KMS-11 (cell line): Measurements from ENCODE around the gene COL5A3.

Experiments used
- H2AFZ ChIP-seq: fragments of 200-600 bp; sonication (generic); 2 replicates; pipeline ENCODE4 v1.6.1; 2016; ENCODE audit warnings: antibody characterized with exemption, mixed run types, low read depth
- H3K27ac ChIP-seq: fragments of 200-600 bp; sonication (generic); 2 replicates; pipeline ENCODE4 v1.6.1; 2016; ENCODE audit warnings: mild to moderate bottlenecking, mixed run types
- H3K27me3 ChIP-seq: fragments of 200-600 bp; sonication (generic); 2 replicates; pipeline ENCODE4 v1.6.1; 2017; ENCODE audit warnings: mild to moderate bottlenecking, low read depth, mixed run types, moderate library complexity; ENCODE audit not compliant: insufficient read depth
- H3K36me3 ChIP-seq: fragments of 200-600 bp; sonication (generic); 2 replicates; pipeline ENCODE4 v1.6.1; 2017; ENCODE audit warnings: mild to moderate bottlenecking, mixed run types; ENCODE audit not compliant: insufficient read depth
- H3K4me1 ChIP-seq: fragments of 200-600 bp; sonication (generic); 2 replicates; pipeline ENCODE4 v1.6.1; 2016; ENCODE audit warnings: mild to moderate bottlenecking, low read depth, mixed run types; ENCODE audit not compliant: poor library complexity, severe bottlenecking
- H3K4me2 ChIP-seq: fragments of 200-600 bp; sonication (generic); 2 replicates; pipeline ENCODE4 v1.7.0; 2016; ENCODE audit warnings: mild to moderate bottlenecking, mixed run types
- H3K4me3 ChIP-seq: fragments of 200-600 bp; sonication (generic); IDR thresholded peaks from 2 replicates; pipeline ENCODE4 v1.6.1; 2017; ENCODE audit warnings: low read depth, low read length, mixed read lengths; ENCODE audit not compliant: insufficient read depth
- H3K79me2 ChIP-seq: fragments of 200-600 bp; sonication (generic); 2 replicates; pipeline ENCODE4 v1.6.1; 2016; ENCODE audit warnings: low read depth, mixed run types; ENCODE audit not compliant: insufficient read depth
- H3K9ac ChIP-seq: fragments of 200-600 bp; sonication (generic); 2 replicates; pipeline ENCODE4 v1.6.1; 2016; ENCODE audit warnings: mild to moderate bottlenecking, mixed run types
- H4K20me1 ChIP-seq: fragments of 200-600 bp; sonication (generic); 2 replicates; pipeline ENCODE4 v1.6.1; 2016; ENCODE audit warnings: mild to moderate bottlenecking, mixed run types; ENCODE audit not compliant: insufficient read depth
- CTCF ChIP-seq: fragments of 200-600 bp; sonication (generic); conservative IDR thresholded peaks from 2 replicates; pipeline ENCODE4 v1.6.1; 2017; ENCODE audit warnings: low read depth, mild to moderate bottlenecking, antibody characterized with exemption, low read length, moderate library complexity, mixed read lengths

COL5A3 gene

GRCh38 chr19:10007371-10008183 lies 2.7 kb downstream of the COL5A3 start:
- Histone ChIP-seq H3K36me3 (no peaks in the 10 kb centered on the region), H3K4me1 (no peaks in the 10 kb centered on the region), H4K20me1 (no peaks in the 10 kb centered on the region), H3K27me3 (peaks cover 41% of the 10 kb centered on the region), H3K27ac (no peak overlapping the region), H3K4me3 (no peak overlapping the region), H3K4me2 (no peak overlapping the region), H3K79me2 (no peaks in the 10 kb centered on the region), H3K9ac (no peak overlapping the region), H2AFZ (no peak overlapping the region)
- TF ChIP-seq CTCF = no peak

GRCh38 chr19:10006752-10007323 lies 3.5 kb downstream of the COL5A3 start:
- Histone ChIP-seq H3K36me3 (no peaks in the 10 kb centered on the region), H3K9ac (no peak overlapping the region), H3K27ac (no peak overlapping the region), H4K20me1 (no peaks in the 10 kb centered on the region), H3K79me2 (no peaks in the 10 kb centered on the region), H3K4me1 (no peaks in the 10 kb centered on the region), H3K4me3 (no peak overlapping the region), H3K4me2 (no peak overlapping the region), H2AFZ (no peak overlapping the region), H3K27me3 (peaks cover 39% of the 10 kb centered on the region; the same call in 1 of the 2 replicates)
- no peak for TF ChIP-seq CTCF

- no peak for TF ChIP-seq CTCF
- Histone ChIP-seq H3K4me2 (no peak overlapping the region), H3K4me1 (no peaks in the 10 kb centered on the region)
Measured at GRCh38 chr19:10006335-10006708, 4.0 kb downstream of the COL5A3 start.

GRCh38 chr19:10005632-10006334 lies 4.5 kb downstream of the COL5A3 start:
- H3K4me2 ChIP-seq = no peak overlapping the region
- no peak overlapping the region for H3K9ac ChIP-seq
- no peak overlapping the region for H2AFZ ChIP-seq
- no peak overlapping the region for H3K4me3 ChIP-seq
- no peak for TF ChIP-seq CTCF
- H3K4me1 ChIP-seq = no peaks in the 10 kb centered on the region
- H3K79me2 ChIP-seq = no peaks in the 10 kb centered on the region
- H3K27ac ChIP-seq = no peak overlapping the region
- H3K36me3 ChIP-seq = no peaks in the 10 kb centered on the region
- H4K20me1 ChIP-seq = no peaks in the 10 kb centered on the region
- peaks cover 32% of the 10 kb centered on the region; the same call in 1 of the 2 replicates for H3K27me3 ChIP-seq

More at GRCh38 chr19:10006335-10006708, 4.0 kb downstream of the COL5A3 start:
- H3K79me2 ChIP-seq = no peaks in the 10 kb centered on the region
- no peak overlapping the region for H2AFZ ChIP-seq
- no peak overlapping the region for H3K27ac ChIP-seq
- no peak overlapping the region for H3K4me3 ChIP-seq
- no peaks in the 10 kb centered on the region for H3K36me3 ChIP-seq
- H3K27me3 ChIP-seq = peaks cover 37% of the 10 kb centered on the region; the same call in 1 of the 2 replicates
- H4K20me1 ChIP-seq = no peaks in the 10 kb centered on the region
- no peak overlapping the region for H3K9ac ChIP-seq
